ENCODE measurements around the gene SUPT3H.

GRCh38 chr6:45076217-45076930 is 301.4 kb downstream of the SUPT3H start:
- no peak for TF ChIP-seq NFE2L2 (IDR thresholded peaks at IDR 0.05; ENCODE audit: low read length)
- no peak for TF ChIP-seq CTCF (CRISPR knock-in tag; IDR thresholded peaks at IDR 0.05)
- no peak for TF ChIP-seq CCAR2 (optimal IDR thresholded peaks at IDR 0.05; ENCODE audit: low read depth, low read length)
- no peak for TF ChIP-seq ZNF777 (CRISPR knock-in tag; IDR thresholded peaks at IDR 0.05)
- no peak for TF ChIP-seq POLR2A (IDR thresholded peaks at IDR 0.05; ENCODE audit: insufficient read depth in 1 of 2, low read depth in 2 of 2, low read length in 2 of 2)
- TF ChIP-seq CBX5 (CRISPR knock-in tag; IDR thresholded peaks at IDR 0.05; ENCODE audit: borderline replicate concordance) = no peak
- no peak for TF ChIP-seq ZZZ3 (CRISPR knock-in tag; IDR thresholded peaks at IDR 0.05; ENCODE audit: borderline replicate concordance)
- TF ChIP-seq ZFP1 (CRISPR knock-in tag; IDR thresholded peaks at IDR 0.05) = no peak

Data from HepG2 (cell line).